ENCODE results near the gene TMEM62.
"Not testable (repeated sequence)": the region's sequence is repeated elsewhere in the genome, so short reads cannot be mapped to it uniquely, and the experiment has no call there.

The TMEM62 gene

GRCh38 chr15:43118829-43119228 is 14.6 kb upstream of the TMEM62 start:
- in situ Hi-C loops (cut with MboI; ENCODE audit: low sequenced_read_pairs) = no loop called here

GRCh38 chr15:43121863-43122262 is 11.5 kb upstream of the TMEM62 start:
- in situ Hi-C loops (cut with MboI; ENCODE audit: low sequenced_read_pairs) = no loop called here

DNA sequence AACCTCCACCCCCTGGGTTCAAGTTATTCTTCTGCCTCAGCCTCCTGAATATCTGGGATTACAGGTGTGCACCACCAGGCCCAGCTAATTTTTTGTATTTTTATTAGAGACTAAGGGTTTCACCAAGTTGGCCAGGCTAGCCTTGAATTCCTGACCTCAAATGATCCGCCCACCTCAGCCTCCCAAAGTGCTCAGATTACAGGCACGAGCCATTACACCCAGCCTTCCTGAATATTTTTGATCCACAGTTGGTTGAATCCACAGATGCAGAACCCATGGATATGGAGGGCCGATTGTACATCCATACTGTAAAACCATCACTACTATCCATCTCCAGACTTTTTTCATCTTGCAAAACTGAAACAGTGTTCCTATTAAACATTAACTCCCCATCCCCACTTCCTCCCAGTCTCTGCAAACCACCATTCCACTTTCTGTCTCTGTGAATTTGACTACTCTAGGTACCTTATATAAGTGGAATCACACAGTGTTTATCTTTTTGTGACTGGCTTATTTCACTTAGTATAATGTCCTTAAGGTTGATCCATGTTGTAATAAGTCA is 8.2 kb upstream of the TMEM62 start:
- in situ Hi-C loops (cut with MboI; ENCODE audit: low sequenced_read_pairs) = no loop called here

DNA sequence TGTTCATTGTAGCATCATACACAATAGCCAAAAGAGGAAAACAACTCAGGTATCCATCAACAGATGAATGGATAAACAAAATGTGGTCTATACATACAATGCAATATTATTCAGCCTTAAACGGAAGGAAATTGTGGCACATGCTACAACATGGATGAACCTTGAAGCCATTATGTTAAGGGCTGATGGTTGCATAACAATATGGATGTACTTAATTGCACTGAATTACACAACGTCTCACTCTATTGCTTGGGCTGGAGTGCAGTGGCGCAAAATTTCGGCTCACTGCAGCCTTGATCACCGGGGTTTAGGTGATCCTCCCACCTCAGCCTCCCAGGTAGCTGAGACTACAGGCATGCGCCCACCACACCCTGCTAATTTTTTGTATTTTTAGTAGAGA is 7.0 kb upstream of the TMEM62 start:
- in situ Hi-C loops (cut with MboI; ENCODE audit: low sequenced_read_pairs) = no loop called here

- in situ Hi-C loops (cut with MboI; ENCODE audit: low sequenced_read_pairs) = no loop called here
Observed at GRCh38 chr15:43127752-43128151, 5.6 kb upstream of the TMEM62 start.

- in situ Hi-C loops (cut with MboI; ENCODE audit: low sequenced_read_pairs) = not testable (repeated sequence)
Observed at GRCh38 chr15:43128174-43128979, 5.0 kb upstream of the TMEM62 start.

- in situ Hi-C loops (cut with MboI; ENCODE audit: low sequenced_read_pairs) = no loop called here
Observed at GRCh38 chr15:43128980-43129335, 4.4 kb upstream of the TMEM62 start.

- in situ Hi-C loops (cut with MboI; ENCODE audit: low sequenced_read_pairs) = no loop called here
Observed at GRCh38 chr15:43132830-43133429, 456 bp upstream of the TMEM62 start.

DNA sequence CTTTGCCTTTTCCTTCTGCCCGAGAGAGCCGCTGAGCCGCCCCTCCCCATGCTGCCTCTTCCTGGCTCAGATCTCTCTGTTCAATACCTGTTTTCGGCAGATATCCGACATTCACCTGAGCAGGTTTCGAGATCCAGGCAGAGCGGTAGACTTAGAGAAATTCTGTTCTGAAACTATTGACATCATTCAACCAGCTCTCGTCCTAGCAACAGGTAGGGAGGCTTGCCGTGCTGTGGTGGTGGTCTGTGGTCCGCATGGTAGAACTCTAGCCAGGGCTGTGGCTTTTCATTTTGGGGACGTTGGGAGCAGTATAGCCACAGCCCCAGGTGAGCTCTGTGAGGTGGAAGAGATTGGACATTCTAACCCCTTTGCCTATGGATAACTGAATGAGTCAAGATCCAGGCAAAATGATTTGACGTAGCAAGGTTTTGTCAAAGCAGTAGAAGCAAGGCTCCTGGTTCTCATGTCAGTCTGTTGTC is 810 bp downstream of the TMEM62 start:
- in situ Hi-C loops (cut with MboI; ENCODE audit: low sequenced_read_pairs) = no loop called here

DNA sequence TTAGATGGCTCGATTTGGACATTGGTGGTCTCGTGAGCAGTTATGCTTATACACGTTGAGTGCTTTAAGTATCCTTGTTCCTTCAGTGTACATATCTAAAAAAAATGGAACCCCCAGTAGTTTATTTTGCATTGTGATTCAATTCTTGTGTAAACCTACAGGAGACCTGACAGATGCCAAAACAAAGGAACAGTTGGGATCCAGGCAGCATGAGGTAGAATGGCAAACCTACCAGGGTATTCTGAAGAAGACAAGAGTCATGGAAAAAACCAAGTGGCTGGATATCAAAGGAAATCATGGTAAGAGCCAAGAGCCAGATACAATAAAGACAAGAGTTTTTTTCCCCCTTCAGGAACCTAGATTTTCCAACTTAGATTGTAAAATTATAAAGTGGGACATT is 2.0 kb downstream of the TMEM62 start:
- in situ Hi-C loops (cut with MboI; ENCODE audit: low sequenced_read_pairs) = no loop called here

DNA sequence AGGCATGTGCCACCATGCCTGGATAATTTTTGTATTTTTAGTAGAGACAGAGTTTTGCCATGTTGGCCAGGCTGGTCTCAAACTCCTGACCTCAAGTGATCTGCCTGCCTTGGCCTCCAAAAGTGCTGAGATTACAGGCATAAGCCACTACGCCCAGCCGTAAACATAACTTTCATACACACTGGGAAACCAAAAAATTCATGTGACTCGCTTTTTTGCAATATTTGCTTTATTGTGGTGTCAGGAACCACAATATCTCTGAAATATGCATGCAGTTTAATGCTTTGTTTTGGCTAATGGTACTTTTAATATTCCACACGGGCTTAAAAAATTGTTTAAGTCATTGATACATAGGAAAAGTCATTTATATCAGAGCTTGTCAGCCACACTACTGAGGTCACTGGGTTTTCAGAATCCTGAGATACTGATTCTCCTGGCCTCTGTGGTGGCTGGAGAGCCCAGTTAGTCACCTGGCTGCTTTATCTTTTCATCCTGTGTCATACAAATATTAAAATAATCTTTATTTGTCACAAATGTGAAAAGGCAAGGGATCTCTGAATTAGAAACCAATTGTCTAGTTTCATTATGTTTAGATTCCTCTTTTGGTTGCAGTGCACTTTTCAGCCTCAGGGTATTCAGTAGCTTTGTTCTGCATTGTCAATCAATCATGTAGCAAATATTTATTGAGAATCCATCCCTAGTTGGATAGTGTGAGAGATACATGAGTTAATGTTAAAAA is 10.0 kb downstream of the TMEM62 start:
- in situ Hi-C loops (cut with MboI; ENCODE audit: low sequenced_read_pairs) = no loop called here

GRCh38 chr15:43144512-43144911 is 11.1 kb downstream of the TMEM62 start:
- in situ Hi-C loops (cut with MboI; ENCODE audit: low sequenced_read_pairs) = no loop called here

- in situ Hi-C loops (cut with MboI; ENCODE audit: low sequenced_read_pairs) = no loop called here
Observed at GRCh38 chr15:43146184-43146583, 12.8 kb downstream of the TMEM62 start.

- in situ Hi-C loops (cut with MboI; ENCODE audit: low sequenced_read_pairs) = no loop called here
Observed at GRCh38 chr15:43150191-43150929, 17.0 kb downstream of the TMEM62 start.

DNA sequence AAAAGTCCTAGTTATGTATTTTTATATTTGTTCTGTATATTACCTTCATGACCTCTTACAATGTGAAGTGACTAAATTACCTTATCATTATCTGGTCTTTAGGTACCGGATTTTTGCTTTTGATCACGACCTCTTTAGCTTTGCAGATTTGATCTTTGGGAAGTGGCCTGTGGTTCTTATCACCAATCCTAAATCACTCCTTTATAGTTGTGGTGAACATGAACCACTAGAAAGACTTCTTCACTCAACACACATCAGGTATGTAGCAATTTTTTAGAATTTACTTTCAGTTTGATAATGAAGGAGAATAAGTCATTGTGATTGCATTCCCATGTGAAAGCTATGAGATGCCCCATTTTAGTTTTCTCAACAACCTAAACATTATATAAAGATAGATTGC is 18.3 kb downstream of the TMEM62 start:
- in situ Hi-C loops (cut with MboI; ENCODE audit: low sequenced_read_pairs) = no loop called here

GRCh38 chr15:43153269-43153668 is 19.9 kb downstream of the TMEM62 start:
- in situ Hi-C loops (cut with MboI; ENCODE audit: low sequenced_read_pairs) = no loop called here

DNA sequence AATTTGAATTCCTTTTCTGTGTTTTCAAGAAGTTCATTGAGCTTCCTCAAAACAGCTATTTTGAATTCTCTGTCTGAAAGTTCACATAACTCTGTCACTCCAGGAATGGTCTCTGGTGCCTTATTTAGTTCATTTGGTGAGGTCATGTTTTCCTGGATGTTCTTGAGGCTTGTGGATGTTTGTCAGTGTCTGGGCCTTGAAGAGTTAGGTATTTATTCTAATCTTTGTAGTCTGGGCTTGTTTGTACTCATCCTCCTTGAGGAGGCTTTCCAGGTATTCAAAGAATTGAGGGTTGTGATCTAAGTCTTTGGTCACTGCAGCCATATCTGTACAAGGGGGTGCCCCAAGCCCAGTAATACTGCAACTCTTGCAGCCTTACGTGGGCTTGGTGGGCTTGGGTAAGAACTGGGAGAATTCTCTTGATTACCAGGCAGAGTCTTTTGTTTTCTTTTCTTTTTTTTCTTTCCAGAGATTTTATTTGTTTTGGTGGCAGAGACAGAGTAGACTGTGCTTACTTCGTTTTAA is 32.5 kb downstream of the TMEM62 start:
- in situ Hi-C loops (cut with MboI; ENCODE audit: low sequenced_read_pairs) = no loop called here

- in situ Hi-C loops (cut with MboI; ENCODE audit: low sequenced_read_pairs) = not testable (repeated sequence)
Observed at GRCh38 chr15:43167261-43167660, 33.9 kb downstream of the TMEM62 start.

DNA sequence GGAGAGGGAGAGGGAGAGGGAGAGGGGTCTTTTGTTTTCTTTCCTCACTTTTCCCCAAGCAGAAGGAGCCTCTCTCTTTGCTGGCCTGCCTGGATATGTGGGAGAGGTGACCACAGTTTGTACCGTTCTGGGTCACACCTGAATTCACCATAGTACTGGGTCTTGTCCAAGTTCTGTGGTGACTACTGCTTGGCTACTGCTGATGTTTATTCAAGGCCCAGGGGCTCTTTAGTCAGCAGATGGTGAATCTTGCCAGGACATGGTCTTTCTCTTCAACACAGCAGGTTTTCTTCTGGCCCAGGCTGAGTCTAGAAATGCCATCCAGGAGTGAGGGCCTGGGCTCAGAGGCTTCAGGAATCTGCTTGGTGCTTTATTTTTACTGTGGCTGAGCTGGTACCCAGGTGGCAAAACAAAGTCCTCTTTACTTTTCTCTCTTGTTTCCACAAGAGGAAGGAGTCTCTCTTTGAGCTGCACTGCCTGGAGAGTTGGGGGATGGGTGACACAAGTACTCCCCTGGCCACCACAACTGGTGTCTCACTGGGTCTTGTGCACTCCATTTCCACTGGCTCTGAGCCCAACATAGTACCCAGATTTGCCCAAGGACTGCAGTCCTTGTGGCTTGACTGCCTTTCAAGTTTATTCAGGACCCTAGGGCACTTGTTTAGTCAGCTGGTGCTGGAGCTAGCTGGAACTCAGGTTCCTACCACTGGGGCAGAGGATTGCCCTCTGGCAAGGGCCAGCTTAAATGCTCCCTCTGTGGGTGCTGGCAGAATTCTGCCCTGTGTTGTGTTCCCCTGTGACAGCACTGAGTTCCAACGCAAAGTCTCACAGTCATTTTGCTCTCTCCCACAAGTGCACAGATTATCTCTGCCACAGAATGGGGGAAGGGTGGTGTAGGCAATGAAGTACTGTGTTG is 35.1 kb downstream of the TMEM62 start:
- in situ Hi-C loops (cut with MboI; ENCODE audit: low sequenced_read_pairs) = no loop called here

- in situ Hi-C loops (cut with MboI; ENCODE audit: low sequenced_read_pairs) = no loop called here
Observed at GRCh38 chr15:43169888-43170287, 36.5 kb downstream of the TMEM62 start.

Measured in HL-60/S4 (cell line).